SH-SY5Y (cell line): ENCODE data around the gene EPHB2.

ENCODE experiments used
- GATA2 ChIP-seq: IDR thresholded peaks from 2 replicates; pipeline ENCODE4 v1.6.1; 2011; ENCODE audit warnings: mild to moderate bottlenecking, low read depth, low read length
- GATA3 ChIP-seq: IDR thresholded peaks from 2 replicates; pipeline ENCODE4 v1.6.1; 2011; ENCODE audit warnings: low read depth, mild to moderate bottlenecking, low read length, moderate library complexity

DNA sequence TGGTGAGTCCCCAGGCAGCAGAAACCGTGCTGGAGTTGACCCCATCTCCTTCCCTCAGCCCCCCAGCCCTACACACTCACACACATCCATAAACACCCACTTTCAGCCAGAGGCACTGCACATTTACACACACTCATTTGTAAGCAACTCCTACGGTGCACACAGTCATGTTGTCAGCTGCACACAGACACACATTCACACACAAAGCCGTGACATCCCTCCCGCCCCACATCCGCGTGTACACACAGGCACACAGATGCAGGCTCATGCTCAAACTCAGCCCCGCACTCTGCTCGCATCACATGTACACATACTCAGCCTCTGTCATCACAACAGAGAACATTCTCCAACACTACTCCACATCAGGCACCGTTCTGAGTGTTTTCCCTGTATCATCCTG, 214.5 kb downstream of the EPHB2 start:
- no peak for TF ChIP-seq GATA3
- TF ChIP-seq GATA2, result no peak
